ENCODE results near the gene LAMC1.

DNA sequence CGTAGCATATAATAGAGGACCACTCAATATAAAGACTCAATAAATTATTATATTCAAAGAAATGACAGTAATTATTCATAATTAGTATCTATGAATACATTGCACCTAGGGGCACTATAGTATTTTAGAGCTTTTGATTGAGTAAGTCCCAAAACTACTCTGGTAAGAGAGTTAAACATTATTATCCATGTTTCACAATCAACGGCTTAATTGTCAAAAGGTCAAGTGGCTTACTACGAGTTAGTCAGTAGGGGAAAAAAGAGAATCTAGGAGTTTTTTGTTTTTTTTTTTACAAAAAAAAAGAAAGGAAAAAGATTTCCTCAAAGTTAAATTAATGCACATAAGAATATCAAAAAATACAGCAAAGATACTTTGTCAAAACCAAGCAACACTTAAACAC, 20.4 kb upstream of the LAMC1 start:
- TF ChIP-seq, protein P1, sequence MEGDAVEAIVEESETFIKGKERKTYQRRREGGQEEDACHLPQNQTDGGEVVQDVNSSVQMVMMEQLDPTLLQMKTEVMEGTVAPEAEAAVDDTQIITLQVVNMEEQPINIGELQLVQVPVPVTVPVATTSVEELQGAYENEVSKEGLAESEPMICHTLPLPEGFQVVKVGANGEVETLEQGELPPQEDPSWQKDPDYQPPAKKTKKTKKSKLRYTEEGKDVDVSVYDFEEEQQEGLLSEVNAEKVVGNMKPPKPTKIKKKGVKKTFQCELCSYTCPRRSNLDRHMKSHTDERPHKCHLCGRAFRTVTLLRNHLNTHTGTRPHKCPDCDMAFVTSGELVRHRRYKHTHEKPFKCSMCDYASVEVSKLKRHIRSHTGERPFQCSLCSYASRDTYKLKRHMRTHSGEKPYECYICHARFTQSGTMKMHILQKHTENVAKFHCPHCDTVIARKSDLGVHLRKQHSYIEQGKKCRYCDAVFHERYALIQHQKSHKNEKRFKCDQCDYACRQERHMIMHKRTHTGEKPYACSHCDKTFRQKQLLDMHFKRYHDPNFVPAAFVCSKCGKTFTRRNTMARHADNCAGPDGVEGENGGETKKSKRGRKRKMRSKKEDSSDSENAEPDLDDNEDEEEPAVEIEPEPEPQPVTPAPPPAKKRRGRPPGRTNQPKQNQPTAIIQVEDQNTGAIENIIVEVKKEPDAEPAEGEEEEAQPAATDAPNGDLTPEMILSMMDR (IDR thresholded peaks at IDR 0.05) = no peak
- TF ChIP-seq POLR2A (IDR thresholded peaks at IDR 0.05; ENCODE audit: low read depth) (no peak), POLR2AphosphoS5 (IDR thresholded peaks at IDR 0.05) (no peak)
